GM18909 (cell line): Measurements from ENCODE around the gene BTAF1.

Source experiments
- ATAC-seq: cut with Tn5 transposase; IDR thresholded peaks from one replicate; pipeline ENCODE4 v1.9.1; 2021; ENCODE audit warnings: mild to moderate bottlenecking; ENCODE audit not compliant: unreplicated experiment, poor library complexity

Gene BTAF1

GRCh38 chr10:91907914-91908336 is 15.6 kb upstream of the BTAF1 start:
- no peak for ATAC-seq

GRCh38 chr10:91908337-91909116 is 15.0 kb upstream of the BTAF1 start:
- ATAC-seq, result peak; percentile 92

- ATAC-seq, result no peak
Measured at GRCh38 chr10:91909117-91909677, 14.4 kb upstream of the BTAF1 start, which contains the start of gene FGFBP3. TSS of gene FGFBP3 (minus strand) at chr10:91909486. CDS start at chr10:91908969, 517 bp downstream.

- ATAC-seq, result no peak
Measured at GRCh38 chr10:91910467-91910866, 13.1 kb upstream of the BTAF1 start.

GRCh38 chr10:91919651-91920050 is 3.9 kb upstream of the BTAF1 start:
- ATAC-seq, result no peak

- peak; percentile 27 for ATAC-seq
Measured at GRCh38 chr10:91924212-91925021, 847 bp downstream of the BTAF1 start.

GRCh38 chr10:91925022-91925320 is 1.4 kb downstream of the BTAF1 start:
- ATAC-seq, result no peak

- no peak for ATAC-seq
Measured at GRCh38 chr10:91930939-91931338, 7.4 kb downstream of the BTAF1 start.

GRCh38 chr10:91931526-91932190 is 8.1 kb downstream of the BTAF1 start:
- ATAC-seq, result no peak

GRCh38 chr10:91932737-91933136 is 9.2 kb downstream of the BTAF1 start:
- no peak for ATAC-seq

- ATAC-seq, result no peak
Measured at GRCh38 chr10:91935886-91936285, 12.3 kb downstream of the BTAF1 start.

- no peak for ATAC-seq
Measured at GRCh38 chr10:91939653-91940052, 16.1 kb downstream of the BTAF1 start.

- no peak for ATAC-seq
Measured at GRCh38 chr10:91941426-91941825, 17.9 kb downstream of the BTAF1 start.

GRCh38 chr10:91944880-91945630 is 21.5 kb downstream of the BTAF1 start:
- ATAC-seq, result peak; percentile 47

GRCh38 chr10:91953600-91954160 is 30.1 kb downstream of the BTAF1 start:
- ATAC-seq, result no peak

- ATAC-seq, result no peak
Measured at GRCh38 chr10:91955114-91955513, 31.5 kb downstream of the BTAF1 start.

GRCh38 chr10:91957091-91957490 is 33.5 kb downstream of the BTAF1 start:
- ATAC-seq, result no peak

- ATAC-seq, result no peak
Measured at GRCh38 chr10:91969297-91969696, 45.7 kb downstream of the BTAF1 start.

GRCh38 chr10:91974960-91975359 is 51.4 kb downstream of the BTAF1 start:
- no peak for ATAC-seq

- no peak for ATAC-seq
Measured at GRCh38 chr10:91975438-91975837, 51.9 kb downstream of the BTAF1 start.
